Anterior cingulate cortex (tissue), 58 donors: ENCODE measurements around the gene PHACTR3.

ENCODE experiments used
- DNase-seq, 58 donors: peaks; one replicate each; lab custom pipeline; 2025; lab: John Stamatoyannopoulos, UW

Gene PHACTR3

GRCh38 chr20:59742351-59743095, 138.2 kb downstream of the PHACTR3 start:
- no peak for DNase-seq

DNA sequence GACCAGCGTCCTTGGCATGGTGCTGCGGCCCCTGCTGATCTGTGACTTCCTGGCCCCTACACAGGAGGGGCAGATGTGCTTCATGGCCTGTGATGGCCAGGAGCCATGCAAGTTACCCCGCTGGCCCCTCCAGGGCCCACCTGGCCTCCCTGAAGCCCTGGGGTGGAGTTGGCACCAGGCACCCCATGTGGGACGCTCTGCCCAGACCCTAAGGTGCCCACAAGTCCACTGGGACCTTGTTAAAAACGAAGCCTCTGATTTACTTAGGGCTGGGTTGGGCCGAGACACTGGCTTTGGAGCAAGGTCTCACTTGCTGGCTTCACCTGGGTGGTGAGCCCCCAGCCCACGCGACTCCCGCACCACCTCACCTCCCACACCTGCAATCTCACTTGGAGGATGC, 139.0 kb downstream of the PHACTR3 start:
- no peak for DNase-seq

DNA sequence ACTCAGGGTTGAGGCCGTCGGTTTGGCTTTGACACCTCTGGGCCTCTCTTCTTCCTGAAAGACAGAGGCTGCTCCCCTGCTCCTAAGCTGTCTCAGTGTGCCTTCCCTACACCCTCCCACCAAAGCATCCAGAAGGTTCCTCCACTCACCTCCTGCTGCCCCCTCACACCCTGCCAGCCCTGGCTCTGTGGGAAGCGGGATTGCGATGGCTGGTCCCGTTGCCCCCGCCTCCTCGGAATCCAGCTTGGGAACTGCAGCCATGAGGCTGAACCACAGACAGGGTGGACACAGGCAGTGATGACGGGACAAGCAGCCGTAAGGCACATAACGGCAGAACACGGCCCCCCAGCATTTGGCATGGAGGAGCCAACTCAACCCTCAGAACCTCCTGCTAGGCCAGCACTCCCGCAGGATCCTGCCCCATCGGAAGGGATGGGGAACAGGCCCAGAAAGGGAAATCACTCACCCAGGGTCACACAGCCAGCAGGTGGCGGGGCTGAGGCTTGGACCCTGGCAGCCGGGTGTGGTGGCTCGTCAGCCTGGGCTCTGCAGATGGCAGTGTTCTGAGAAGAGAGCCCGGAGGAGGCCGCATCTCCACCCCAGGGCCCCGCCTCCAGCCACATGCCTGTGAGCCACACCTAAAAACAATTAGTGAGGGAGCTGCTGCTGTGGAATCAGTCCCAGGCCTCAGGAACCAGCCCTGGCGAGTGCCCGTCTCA, 139.6 kb downstream of the PHACTR3 start:
- peak in 4 of 58 donors; percentile 20 to 36 (median 30) for DNase-seq

DNA sequence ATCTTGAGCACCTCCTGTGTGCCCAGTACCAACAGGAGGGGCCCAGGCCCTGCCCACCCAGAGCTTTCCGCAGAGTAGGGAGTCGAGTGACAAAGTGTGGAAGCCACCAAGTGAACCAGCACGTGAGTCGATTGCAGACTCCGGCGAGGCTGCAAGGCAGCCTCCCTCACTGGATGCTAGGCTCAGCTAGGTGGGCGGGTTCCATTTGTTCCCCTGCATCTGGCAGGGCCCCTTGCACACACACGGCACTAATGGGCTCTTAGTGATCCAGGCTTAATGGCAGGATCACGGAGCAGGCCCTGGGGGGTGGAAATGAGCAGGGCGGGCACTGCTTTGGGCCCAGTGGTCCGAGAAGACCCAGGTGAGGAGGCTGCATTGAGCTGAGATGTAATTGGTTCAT, 140.4 kb downstream of the PHACTR3 start:
- no peak for DNase-seq

DNA sequence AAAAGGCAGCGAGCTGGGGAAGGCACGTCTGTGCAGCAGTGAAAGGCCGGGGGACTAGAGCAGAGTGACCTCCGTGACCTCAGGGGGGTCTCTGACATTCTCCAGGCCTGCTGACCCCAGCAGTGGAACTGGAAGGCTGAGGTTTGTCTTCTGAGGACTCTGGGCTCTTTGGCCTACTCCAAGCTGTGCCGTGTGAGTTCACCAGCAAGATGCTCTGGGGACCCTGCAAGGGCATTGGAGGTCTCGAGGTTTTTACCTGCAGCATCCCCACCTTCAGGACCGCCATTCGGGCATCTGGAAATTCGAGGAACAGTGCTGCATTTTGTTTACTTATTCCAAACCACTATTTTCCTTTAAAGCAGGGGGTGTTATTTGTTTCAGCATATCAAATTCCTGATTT, 140.9 kb downstream of the PHACTR3 start:
- DNase-seq: no peak

DNA sequence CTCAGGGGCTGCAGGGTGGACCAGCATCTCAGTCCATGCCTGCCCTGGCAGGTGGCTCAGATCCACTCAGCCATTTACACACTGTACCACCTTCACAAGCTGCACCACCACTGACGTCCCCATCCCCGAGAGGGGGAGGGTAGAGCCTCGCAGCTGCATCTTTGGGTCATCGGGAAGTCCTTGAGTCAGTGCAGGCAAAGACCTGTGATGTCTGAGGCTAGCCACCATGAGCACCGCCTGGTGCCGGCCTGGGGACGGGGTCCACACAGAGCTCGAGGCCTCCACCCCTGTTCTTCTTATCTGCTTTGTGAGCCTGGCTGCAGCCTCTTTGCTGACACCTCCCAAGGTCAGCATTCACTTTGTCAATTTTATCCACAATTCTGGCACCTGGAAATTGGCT, 141.4 kb downstream of the PHACTR3 start:
- no peak for DNase-seq

DNA sequence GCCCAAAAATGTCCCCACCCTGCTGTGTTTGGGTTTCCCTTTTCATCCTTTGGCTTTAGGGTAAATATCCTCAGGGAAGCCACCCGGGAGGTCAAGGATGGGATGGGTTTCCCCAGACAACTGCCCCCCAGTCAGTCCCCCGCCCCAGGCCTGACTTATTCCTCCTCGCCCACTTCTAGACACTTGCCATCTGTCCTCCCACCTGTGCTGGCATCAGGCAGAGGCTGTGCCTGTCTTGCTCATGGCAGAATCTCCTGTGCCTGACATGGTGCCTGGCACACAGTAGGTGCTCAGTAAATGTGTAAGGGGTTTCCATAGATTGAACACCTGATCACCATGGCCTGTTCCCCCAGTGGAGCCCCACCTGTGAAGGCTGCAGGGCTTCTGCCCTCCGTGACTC, 141.8 kb downstream of the PHACTR3 start:
- no peak for DNase-seq

DNA sequence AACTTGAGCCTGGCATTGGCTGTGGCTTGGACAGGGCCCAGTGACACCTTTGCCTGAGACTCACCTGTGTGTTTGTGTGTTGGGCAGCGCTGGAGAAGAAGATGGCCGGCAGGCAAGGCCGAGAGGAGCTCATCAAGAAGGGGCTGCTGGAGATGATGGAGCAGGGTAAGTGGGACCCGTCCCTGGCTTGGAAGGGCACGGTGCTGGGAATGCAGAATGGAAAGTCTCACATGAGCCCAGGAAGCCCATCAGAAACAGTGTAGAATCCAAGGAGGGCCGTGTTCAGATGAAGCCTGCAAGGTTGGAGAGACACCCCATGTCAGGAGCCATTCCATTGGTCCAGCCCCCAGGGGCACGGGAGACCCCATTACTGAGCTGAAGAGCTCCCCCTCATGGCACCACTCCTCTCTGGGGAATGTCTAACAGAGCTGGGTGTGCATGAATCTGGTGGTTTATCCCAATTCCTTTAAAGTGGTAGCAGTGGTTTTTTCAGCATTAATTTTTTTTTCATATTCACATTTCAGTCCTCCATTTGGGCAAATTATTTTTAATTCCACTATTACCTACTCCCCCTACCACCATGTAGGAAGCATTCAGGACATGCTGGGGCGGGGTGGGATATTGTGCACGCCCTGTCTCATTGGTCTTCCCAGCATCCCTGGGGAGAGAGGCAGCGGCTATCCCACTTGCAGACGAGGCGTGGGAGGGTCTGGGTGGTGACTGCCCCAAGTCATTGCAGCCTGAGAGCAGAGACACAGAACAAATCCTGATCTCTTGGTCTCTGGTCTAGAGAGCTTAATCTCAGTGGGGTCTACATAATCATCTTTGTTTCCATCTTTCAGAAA, 143.6 kb downstream of the PHACTR3 start:
- no peak for DNase-seq

DNA sequence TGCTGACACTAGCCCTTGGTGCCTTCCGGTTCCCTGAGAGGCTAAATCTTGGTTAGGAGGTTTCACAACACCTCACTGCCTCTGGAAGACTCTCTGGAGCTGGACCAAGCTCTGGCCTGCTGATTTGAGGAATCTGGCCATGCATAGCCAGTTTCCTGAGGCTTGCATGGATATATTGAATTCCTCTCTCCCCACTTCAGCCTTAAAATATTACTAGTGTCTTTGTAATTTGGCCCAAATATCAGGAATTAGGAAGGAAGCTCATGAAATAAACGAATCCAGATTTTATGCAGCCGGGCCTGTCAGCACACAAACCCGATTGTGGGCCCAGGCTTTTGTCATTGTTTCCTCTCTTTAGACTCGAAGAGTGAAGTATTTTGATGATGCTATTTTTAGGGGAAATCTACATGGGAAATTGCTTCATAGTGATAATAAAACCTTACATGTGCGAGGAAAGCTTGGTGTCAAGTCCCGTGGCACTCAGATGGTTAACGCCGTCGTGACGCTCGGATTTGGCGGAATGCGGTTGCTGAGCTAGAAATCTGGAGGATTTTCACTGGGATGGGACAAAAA, 144.4 kb downstream of the PHACTR3 start:
- DNase-seq: no peak

DNA sequence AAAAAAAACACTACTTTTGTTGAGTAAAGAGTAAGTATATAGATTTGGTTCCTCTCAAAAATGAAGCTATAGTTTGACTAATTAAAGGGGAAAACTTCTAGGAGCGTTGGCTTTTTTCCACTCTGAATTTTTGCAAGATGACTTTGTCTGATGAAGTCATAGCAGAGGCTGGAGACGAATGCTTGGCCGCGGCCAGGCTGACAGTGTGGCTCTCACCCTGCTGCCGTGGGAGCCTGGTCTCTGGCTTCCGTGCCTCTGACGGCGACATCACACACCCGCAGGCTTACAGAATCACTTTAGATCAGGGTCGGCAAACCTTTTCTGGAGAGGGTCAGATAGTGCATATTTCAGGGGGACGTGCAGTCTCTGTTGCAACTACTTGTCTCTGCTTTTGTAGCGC, 145.0 kb downstream of the PHACTR3 start:
- DNase-seq: peak in 9 of 58 donors; percentile 10 to 58 (median 21)

GRCh38 chr20:59750209-59750840, 146.0 kb downstream of the PHACTR3 start:
- DNase-seq: peak in 1 of 58 donors; percentile 55

DNA sequence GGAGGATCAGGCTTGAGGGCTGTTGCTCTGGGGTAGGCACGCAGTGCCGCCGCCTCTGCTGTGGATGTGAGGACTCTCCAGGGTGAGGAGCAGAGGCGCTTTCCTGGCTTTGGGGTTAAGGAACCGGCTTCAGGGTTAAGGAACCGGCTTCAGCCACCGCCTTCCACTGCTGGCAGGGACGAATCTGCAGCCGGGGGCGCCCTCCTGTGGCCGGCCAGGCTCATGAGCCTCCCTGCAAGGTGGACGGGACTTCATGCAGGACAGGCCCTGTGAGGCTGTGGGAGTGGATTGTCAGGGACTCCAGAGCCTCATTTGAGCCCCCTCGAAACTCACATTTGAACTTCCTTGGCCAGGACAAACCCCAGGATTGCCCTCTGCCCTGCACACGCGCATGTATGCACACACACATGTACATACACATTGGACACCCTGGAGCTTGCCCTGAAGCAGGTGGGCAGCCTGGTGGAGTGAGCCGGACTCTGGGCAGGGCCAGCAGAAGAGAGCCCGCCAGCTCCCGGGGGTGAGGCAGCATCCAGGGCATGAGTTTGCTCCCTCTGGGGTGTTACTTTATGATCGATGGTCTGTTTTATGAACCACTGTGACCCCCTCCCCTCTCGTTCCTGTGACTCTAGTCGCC, 146.9 kb downstream of the PHACTR3 start:
- peak in 57 of 58 donors; percentile 35 to 88 (median 71) for DNase-seq

DNA sequence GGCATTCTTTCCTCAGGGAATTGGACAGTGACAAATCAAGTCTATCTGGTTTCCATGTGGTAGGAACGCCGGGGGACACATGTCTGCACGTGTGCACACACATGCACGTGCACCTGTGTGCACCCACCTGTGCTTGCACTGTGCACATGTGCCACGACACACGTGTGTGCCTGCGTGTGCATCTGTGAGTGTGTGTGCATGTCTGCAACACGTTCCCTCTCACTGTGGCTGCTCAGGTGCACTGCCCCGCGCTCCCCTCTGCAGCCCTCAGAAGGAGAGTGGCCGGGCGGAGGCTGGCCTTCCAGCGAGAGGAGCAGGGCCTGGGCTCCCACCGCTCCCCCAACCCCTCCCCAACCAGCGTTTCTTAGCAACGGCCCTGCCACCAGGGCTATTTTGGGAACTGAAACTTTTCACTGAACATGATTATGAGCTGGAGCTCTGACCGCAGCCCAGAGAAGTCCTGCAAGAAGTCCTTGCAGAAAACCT, 147.8 kb downstream of the PHACTR3 start:
- peak in 40 of 58 donors; percentile 14 to 80 (median 36) for DNase-seq

- DNase-seq: peak in 22 of 58 donors; percentile 8 to 62 (median 27)
These were observed 148.5 kb downstream of the PHACTR3 start for GRCh38 chr20:59752704-59753460.

DNA sequence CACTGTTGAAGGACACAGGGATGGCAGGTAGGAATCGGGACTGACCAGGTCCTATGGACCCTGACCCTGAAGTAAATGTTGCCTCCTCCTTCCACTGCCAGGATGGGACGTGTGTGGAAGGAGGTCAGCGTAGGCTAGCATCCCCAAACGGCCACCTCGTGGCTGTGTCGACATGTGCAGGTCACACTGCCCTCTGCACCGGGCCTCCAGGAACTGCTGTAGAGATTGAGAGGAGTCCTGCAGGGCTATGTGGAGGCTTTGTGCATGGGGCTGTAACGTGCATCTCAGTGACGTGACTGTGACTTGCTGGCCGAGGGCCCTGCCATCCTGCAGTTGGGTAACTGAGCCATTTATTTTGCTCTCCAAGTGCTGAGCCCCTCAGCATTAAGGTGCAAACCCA, 149.5 kb downstream of the PHACTR3 start:
- DNase-seq: no peak

- no peak for DNase-seq
These were observed 150.2 kb downstream of the PHACTR3 start for GRCh38 chr20:59754551-59754950.

GRCh38 chr20:59756241-59756640, 151.9 kb downstream of the PHACTR3 start:
- DNase-seq: no peak

- no peak for DNase-seq
These were observed 159.7 kb downstream of the PHACTR3 start for GRCh38 chr20:59764037-59764436.
